HCT116 (cell line): ENCODE measurements around the gene ATOH8. TPM values are rescaled to one million over a fixed set of nuclear protein-coding genes. Genes with fewer than 3 reads are reported as not detected.

Experiments used
- ATAC-seq: fragments of 200-7000 bp; cut with Tn5 transposase; 2 replicates; pipeline ENCODE4 v1.9.1; 2020; ENCODE audit warnings: mild to moderate bottlenecking, moderate library complexity
- BruUV-seq: library from RNA; stranded (reverse); fragments of 400-500 nt; replicated peaks from 2 replicates; lab custom pipeline; 2021; lab: Mats Ljungman, UMichigan
- CTCF ChIA-PET: fragments of 300-600 bp; sonication (Branson Sonifier 250); formaldehyde crosslinking; loops from one replicate; lab custom pipeline; 2021; ENCODE audit warnings: antibody characterized with exemption; lab: Charles Lee
- POLR2A ChIA-PET: fragments of 300-600, 350-600 bp; sonication (Branson Sonifier 250); formaldehyde crosslinking; loops from one replicate; lab custom pipeline; 2021; ENCODE audit warnings: antibody characterized with exemption; lab: Charles Lee
- RAD21 ChIA-PET, 2 experiments: fragments of 300-600 bp; sonication (Branson Sonifier 250); formaldehyde crosslinking; loops; one replicate each; lab custom pipeline; 2023; ENCODE audit warnings: low total read pairs in 2 of 2; ENCODE audit not compliant: uncharacterized antibody in 2 of 2, unreplicated experiment in 2 of 2, low non-redundant PET in 1 of 2; lab: Charles Lee
- DNase-seq: peaks from one replicate; pipeline ENCODE4 v3.0.0-alpha.2; 2010; ENCODE audit warnings: low read depth, low spot score
- H2AFZ ChIP-seq: fragments of 200-600 bp; shearing (Covaris generic), sonication (generic); 2 replicates; pipeline ENCODE4 v1.6.1; 2017; ENCODE audit warnings: low read depth, mixed run types, mixed read lengths, antibody characterized with exemption, low read length; ENCODE audit not compliant: poor library complexity, severe bottlenecking
- H3K27ac ChIP-seq: 2 replicates; pipeline ENCODE4 v1.5.1; 2012; ENCODE audit warnings: low read depth, low read length
- H3K27me3 ChIP-seq: fragments of 200-600 bp; sonication (generic); 2 replicates; pipeline ENCODE4 v1.6.1; 2016; ENCODE audit warnings: mixed run types, low read length, mixed read lengths; ENCODE audit not compliant: insufficient read depth
- H3K36me3 ChIP-seq, 2 experiments: fragments of 200-500 bp in 1 of 2; fragments of 200-600 bp in 1 of 2; sonication (Bioruptor generic) in 1 of 2; sonication (generic) in 1 of 2; 2 replicates each; pipeline versions ENCODE4 v1.5.1 to v1.6.1; 2014 to 2016; ENCODE audit warnings: low read length in 2 of 2, inconsistent platforms in 1 of 2, mixed read lengths in 1 of 2, mixed run types in 1 of 2; ENCODE audit not compliant: insufficient read depth in 2 of 2, control insufficient read depth in 1 of 2
- H3K4me1 ChIP-seq, 2 experiments: fragments of 200-600 bp in 1 of 2; sonication (generic) in 1 of 2; 2 replicates each; pipeline versions ENCODE4 v1.5.1 to v1.6.1; 2012 to 2017; ENCODE audit warnings: low read length in 2 of 2, inconsistent platforms in 1 of 2, mild to moderate bottlenecking in 1 of 2, mixed read lengths in 1 of 2, mixed run types in 1 of 2, moderate library complexity in 1 of 2; ENCODE audit not compliant: insufficient read depth in 2 of 2, control insufficient read depth in 1 of 2
- H3K4me2 ChIP-seq: fragments of 200-600 bp; sonication (generic); 2 replicates; pipeline ENCODE4 v1.6.1; 2017; ENCODE audit warnings: mixed run types, low read length, mixed read lengths
- H3K4me3 ChIP-seq, 2 experiments: fragments of 200-600 bp in 1 of 2; sonication (generic) in 1 of 2; replicated peaks in 1 of 2; 2 replicates each; pipeline ENCODE4 v1.5.1; 2011 to 2016; ENCODE audit warnings: low read length in 2 of 2, control low read depth in 1 of 2, low read depth in 1 of 2, mild to moderate bottlenecking in 1 of 2, mixed read lengths in 1 of 2, mixed run types in 1 of 2
- H3K79me2 ChIP-seq: fragments of 200-600 bp; sonication (generic); 2 replicates; pipeline ENCODE4 v1.6.1; 2017; ENCODE audit warnings: mild to moderate bottlenecking, mixed run types, low read length, moderate library complexity, mixed read lengths; ENCODE audit not compliant: insufficient read depth
- H3K9ac ChIP-seq: fragments of 200-600 bp; sonication (generic); 2 replicates; pipeline ENCODE4 v1.6.1; 2016; ENCODE audit warnings: low read length, mixed read lengths
- H3K9me2 ChIP-seq: fragments of 200-600 bp; sonication (generic), shearing (Covaris generic); 2 replicates; pipeline ENCODE4 v1.6.1; 2017; ENCODE audit warnings: mixed run types, mild to moderate bottlenecking, moderate library complexity; ENCODE audit not compliant: insufficient read depth
- H3K9me3 ChIP-seq, 2 experiments: fragments of 200-500 bp in 1 of 2; fragments of 200-600 bp in 1 of 2; sonication (Bioruptor generic) in 1 of 2; sonication (generic) in 1 of 2; 2 replicates each; pipeline ENCODE4 v1.6.1; 2014 to 2017; ENCODE audit warnings: low read length in 2 of 2, mixed read lengths in 2 of 2, inconsistent platforms in 1 of 2, low read depth in 1 of 2, mild to moderate bottlenecking in 1 of 2, mixed run types in 1 of 2, moderate library complexity in 1 of 2; ENCODE audit not compliant: control insufficient read depth in 1 of 2, insufficient read depth in 1 of 2
- H4K20me1 ChIP-seq: fragments of 200-600 bp; sonication (generic), shearing (Covaris generic); 2 replicates; pipeline ENCODE4 v1.6.1; 2017; ENCODE audit warnings: mixed run types, mild to moderate bottlenecking, moderate library complexity; ENCODE audit not compliant: insufficient read depth
- CTCF ChIP-seq, 3 experiments: fragments of 200-600 bp in 1 of 3; sonication (generic) in 1 of 3; IDR thresholded peaks in 2 of 3; conservative IDR thresholded peaks in 1 of 3; 2 replicates each; pipeline ENCODE4 v1.5.1; 2012 to 2017; ENCODE audit warnings: low read depth in 2 of 3, low read length in 2 of 3, antibody characterized with exemption in 1 of 3, borderline replicate concordance in 1 of 3, control low read depth in 1 of 3, mild to moderate bottlenecking in 1 of 3, mixed read lengths in 1 of 3, mixed run types in 1 of 3, moderate library complexity in 1 of 3; ENCODE audit not compliant: insufficient read depth in 1 of 3
- EGR1 ChIP-seq: IDR thresholded peaks from 2 replicates; pipeline ENCODE4 v1.6.1; 2012; ENCODE audit warnings: low read depth
- EZH2 ChIP-seq: fragments of 200-600 bp; sonication (generic); IDR thresholded peaks from 2 replicates; pipeline ENCODE4 v1.6.1; 2017; ENCODE audit warnings: antibody characterized with exemption, mixed run types
- JUND ChIP-seq: IDR thresholded peaks from 2 replicates; pipeline ENCODE4 v1.6.1; 2012
- POLR2A ChIP-seq: IDR thresholded peaks from 2 replicates; pipeline ENCODE4 v1.7.0; 2011; ENCODE audit warnings: borderline replicate concordance; ENCODE audit not compliant: insufficient read depth, insufficient read length; ENCODE audit errors: extremely low read depth
- REST ChIP-seq: IDR thresholded peaks from 2 replicates; pipeline ENCODE4 v1.6.1; 2012; ENCODE audit warnings: low read depth
- SRF ChIP-seq: IDR thresholded peaks from 2 replicates; pipeline ENCODE4 v1.6.1; 2012; ENCODE audit warnings: low read depth
- YY1 ChIP-seq: IDR thresholded peaks from 2 replicates; pipeline ENCODE4 v1.6.1; 2011; ENCODE audit warnings: low read length, low read depth, moderate library complexity, mild to moderate bottlenecking; ENCODE audit not compliant: insufficient replicate concordance; ENCODE audit errors: extremely low read depth
- ZFX ChIP-seq: fragments of 450-650 bp; IDR thresholded peaks from 2 replicates; pipeline ENCODE4 v1.6.1; 2017
- intact Hi-C: fragments of 100-400 bp; cut with micrococcal nuclease; formaldehyde crosslinking; loops from 2 replicates; pipeline ENCODE4 v1.10.0; 2022
- total RNA-seq: library from RNA; stranded (reverse); gene quantifications from one replicate; pipeline ENCODE4 v1.2.1, GENCODE V29; 2021; ENCODE audit not compliant: unreplicated experiment

ATOH8 gene
- total RNA-seq, 1 experiment from 2014 or later, result 0.74 TPM

GRCh38 chr2:85770786-85771409, 17.1 kb downstream of the ATOH8 start:
- Histone ChIP-seq H4K20me1 (no peaks in the 10 kb centered on the region), H3K9me3 (no peaks in the 10 kb centered on the region), H2AFZ (no peak overlapping the region), H3K4me2 (peak overlapping the region; percentile 77; the same call in 1 of the 2 replicates), H3K4me3 (no peak overlapping the region), H3K9me2 (no peaks in the 10 kb centered on the region), H3K27me3 (peaks cover 18% of the 10 kb centered on the region; the same call in 1 of the 2 replicates), H3K4me1 (peaks cover 51 to 56% of the 10 kb centered on the region in 2 experiments), H3K36me3 (no peaks in the 10 kb centered on the region), H3K9ac (no peak overlapping the region), H3K27ac (no peak overlapping the region; the same call in 1 of the 2 replicates), H3K79me2 (no peaks in the 10 kb centered on the region)
- ChIA-PET CTCF (interaction anchor here (3.0 kb wide), 1 partner anchor 9 kb away, joined by 20 read pairs; no protein-coding TSS in a partner anchor), RAD21 (no interaction called here), POLR2A (no interaction called here)
- no peak for TF ChIP-seq CTCF (IDR thresholded peaks at IDR 0.05 in 2 of 3, conservative IDR thresholded peaks at IDR 0.05 in 1 of 3; ENCODE audit: borderline replicate concordance in 1 of 3, insufficient read depth in 1 of 3, low read depth in 2 of 3, low read length in 2 of 3)
- TF ChIP-seq REST, result no peak
- no peak for TF ChIP-seq EZH2
- TF ChIP-seq EGR1, result no peak
- TF ChIP-seq JUND, result no peak
- TF ChIP-seq ZFX, result no peak
- no peak for TF ChIP-seq POLR2A
- TF ChIP-seq YY1, result no peak
- TF ChIP-seq SRF, result no peak
- BruUV-seq, result no TSS peak
- intact Hi-C loops, result no loop called here
- no peak for ATAC-seq
- no peak for DNase-seq
